B cell (primary cell): Measurements from ENCODE around the gene FMO2. TPM values are rescaled to one million over a fixed set of nuclear protein-coding genes. Genes with fewer than 3 reads are reported as not detected.

Source experiments
- ATAC-seq: fragments of 200-7000 bp; cut with Tn5 transposase; one replicate; pipeline ENCODE4 v1.10.0; 2021; ENCODE audit warnings: low read depth, mild to moderate bottlenecking, moderate number of reproducible peaks, moderate library complexity
- CTCF ChIA-PET: fragments of 350-600 bp; sonication (Branson Sonifier 250); formaldehyde crosslinking; loops from one replicate; lab custom pipeline; 2021; ENCODE audit warnings: antibody characterized with exemption, inconsistent platforms; lab: Charles Lee
- POLR2A ChIA-PET: fragments of 350-600 bp; sonication (Branson Sonifier 250); formaldehyde crosslinking; loops from one replicate; lab custom pipeline; 2021; ENCODE audit warnings: antibody characterized with exemption; lab: Charles Lee
- DNase-seq: peaks from one replicate; pipeline ENCODE4 v3.0.0; 2013
- H2AFZ ChIP-seq: 2 replicates; pipeline ENCODE4 v1.6.1; 2012; ENCODE audit warnings: mild to moderate bottlenecking, low read depth, low read length; ENCODE audit not compliant: insufficient read depth, poor library complexity, severe bottlenecking
- H3K27ac ChIP-seq, 2 donors: 1 replicate in 1 of 2; 2 replicates in 1 of 2; pipeline ENCODE4 v1.5.1; 2012 to 2013; ENCODE audit warnings: low read length in 2 of 2, mild to moderate bottlenecking in 2 of 2, moderate library complexity in 1 of 2
- H3K27me3 ChIP-seq, 4 experiments: fragments of 200-600 bp in 1 of 4; sonication (generic) in 1 of 4; replicated peaks in 1 of 4; 1 replicate in 2 of 4; 2 replicates in 2 of 4; pipeline versions ENCODE4 v1.6.1 to v1.7.0; 2013 to 2016; ENCODE audit warnings: low read length in 3 of 4, mild to moderate bottlenecking in 2 of 4, mixed read lengths in 1 of 4, moderate library complexity in 1 of 4; ENCODE audit not compliant: insufficient read depth in 4 of 4, control insufficient read depth in 3 of 4; ENCODE audit errors: control extremely low read depth in 1 of 4
- H3K36me3 ChIP-seq, 2 experiments: replicated peaks in 1 of 2; 1 replicate in 1 of 2; 2 replicates in 1 of 2; pipeline versions ENCODE4 v1.6.1 to v1.7.1; 2013; ENCODE audit warnings: low read length in 1 of 2; ENCODE audit not compliant: insufficient read depth in 2 of 2, control insufficient read depth in 1 of 2; ENCODE audit errors: control extremely low read depth in 1 of 2, extremely low read depth in 1 of 2
- H3K4me1 ChIP-seq, 2 donors: fragments of 200-600 bp in 1 of 2; sonication (generic) in 1 of 2; 1 replicate in 1 of 2; 2 replicates in 1 of 2; pipeline versions ENCODE4 v1.5.1 to v1.6.1; 2013 to 2017; ENCODE audit warnings: low read length in 2 of 2; ENCODE audit not compliant: control insufficient read depth in 2 of 2, insufficient read depth in 2 of 2
- H3K4me2 ChIP-seq: replicated peaks from 2 replicates; pipeline ENCODE3; 2012; ENCODE audit warnings: mild to moderate bottlenecking, low read depth, low read length; ENCODE audit not compliant: poor library complexity, severe bottlenecking
- H3K4me3 ChIP-seq, 5 experiments: fragments of 200-600 bp in 1 of 5; sonication (generic) in 1 of 5; 1 replicate in 3 of 5; 2 replicates in 2 of 5; pipeline versions ENCODE4 v1.5.1 to v1.7.0; 2011 to 2016; ENCODE audit warnings: low read length in 4 of 5, mild to moderate bottlenecking in 4 of 5, low read depth in 2 of 5, control low read depth in 1 of 5, moderate library complexity in 1 of 5; ENCODE audit not compliant: insufficient read depth in 1 of 5; ENCODE audit errors: control extremely low read depth in 1 of 5, extremely low read depth in 1 of 5
- H3K79me2 ChIP-seq: fragments of 200-600 bp; sonication (generic); one replicate; pipeline ENCODE4 v1.6.0; 2016; ENCODE audit warnings: low read length; ENCODE audit not compliant: control insufficient read depth, insufficient read depth
- H3K9ac ChIP-seq: fragments of 200-600 bp; sonication (generic); 2 replicates; pipeline ENCODE4 v1.6.1; 2017; ENCODE audit warnings: mild to moderate bottlenecking, low read length, moderate library complexity
- H3K9me3 ChIP-seq, 3 donors: one replicate each; pipeline versions ENCODE4 v1.6.1 to v1.7.1; 2013; ENCODE audit warnings: low read length in 2 of 3; ENCODE audit not compliant: control insufficient read depth in 2 of 3, insufficient read depth in 1 of 3; ENCODE audit errors: control extremely low read depth in 1 of 3
- H4K20me1 ChIP-seq: 2 replicates; pipeline ENCODE4 v1.6.0; 2012; ENCODE audit warnings: mild to moderate bottlenecking, low read length; ENCODE audit not compliant: insufficient read depth, control insufficient read depth, poor library complexity, severe bottlenecking
- H3K27ac Mint-ChIP-seq: one replicate; pipeline ENCODE4 v1.8.0; 2021; ENCODE audit warnings: mixed read lengths
- H3K27me3 Mint-ChIP-seq: one replicate; pipeline ENCODE4 v1.8.0; 2021; ENCODE audit warnings: mixed read lengths
- H3K4me1 Mint-ChIP-seq: one replicate; pipeline ENCODE4 v1.8.0; 2021; ENCODE audit warnings: mixed read lengths
- H3K4me3 Mint-ChIP-seq: one replicate; pipeline ENCODE4 v1.8.0; 2021; ENCODE audit warnings: mixed read lengths
- H3K9me3 Mint-ChIP-seq: one replicate; pipeline ENCODE4 v1.8.0; 2022; ENCODE audit warnings: mixed read lengths; ENCODE audit not compliant: insufficient read depth
- EZH2 ChIP-seq: IDR thresholded peaks from 2 replicates; pipeline ENCODE4 v1.6.1; 2012; ENCODE audit warnings: borderline replicate concordance, low read depth, mild to moderate bottlenecking, moderate library complexity, low read length; ENCODE audit not compliant: insufficient read depth, poor library complexity, severe bottlenecking
- WGBS: methylation state at CpG from one replicate; pipeline ENCODE4 v1.1.5; 2013; ENCODE audit warnings: missing lambda C conversion rate; ENCODE audit not compliant: insufficient coverage; 5-methylcytosine and 5-hydroxymethylcytosine counted together
- intact Hi-C: fragments of 100-400 bp; cut with micrococcal nuclease; formaldehyde crosslinking; loops from one replicate; pipeline ENCODE4 v1.10.0; 2022
- polyA plus RNA-seq: library from polyadenylated mRNA; depleted of rRNA; stranded (reverse); fragments of >200 nt; gene quantifications from 2 replicates; pipeline ENCODE4 v1.2.3, GENCODE V29; 2012
- total RNA-seq, 2 donors: library from RNA; stranded (reverse); fragments of 120-200 nt in 1 of 2; gene quantifications; 1 replicate in 1 of 2; 2 replicates in 1 of 2; pipeline versions ENCODE4 v1.2.3 to v1.2.4, GENCODE V29; 2013 to 2022
- TF ChIP-seq, protein P1 (sequence below): fragments of 200-600 bp; IDR thresholded peaks from one replicate; pipeline ENCODE4 v1.8.0; 2022; ENCODE audit warnings: antibody characterized with exemption, mild to moderate bottlenecking

Gene FMO2
- total and polyA plus RNA-seq, 2 donors (not counting 1 experiment from before 2014, with no cell fraction given): not detected

DNA sequence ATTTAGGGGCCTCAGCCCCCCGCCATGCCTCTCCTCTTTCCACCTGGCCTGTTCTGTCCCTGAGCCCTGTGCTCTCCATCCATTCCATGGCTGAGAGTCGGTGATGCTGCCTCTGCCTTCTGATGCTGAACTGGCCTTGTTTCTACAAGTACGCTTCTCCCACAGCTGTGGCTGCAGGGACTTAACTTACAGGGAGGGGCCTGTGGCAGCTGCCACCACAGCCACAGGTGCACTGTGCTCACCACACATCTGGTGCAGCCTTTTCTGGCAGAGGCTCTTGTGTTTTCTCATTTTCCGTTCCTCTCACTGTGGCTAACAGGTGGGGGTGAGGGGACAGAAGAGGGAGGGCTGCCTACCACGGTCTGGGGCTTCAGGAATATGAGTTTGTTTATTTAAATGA, 67.4 kb downstream of the FMO2 start:
- Histone ChIP-seq H3K4me3 (no peak overlapping the region), H3K36me3 (no peaks in the 10 kb centered on the region), H2AFZ (peak overlapping the region; percentile 36), H3K27me3 (peaks cover 0 to 10% (median 3%) of the 10 kb centered on the region in 4 experiments), H3K79me2 (no peaks in the 10 kb centered on the region), H3K9me3 (no peaks in the 10 kb centered on the region), H4K20me1 (no peaks in the 10 kb centered on the region), H3K4me2 (peak overlapping the region; percentile 72), H3K9ac (no peak overlapping the region), H3K27ac (peak overlapping the region; percentile 28 to 36), H3K4me1 (peaks cover 14 to 19% of the 10 kb centered on the region in 2 donors)
- ChIA-PET CTCF (no interaction called here), POLR2A (no interaction called here)
- Mint-ChIP-seq H3K4me3 (peak overlapping the region; percentile 87), H3K9me3 (no peaks in the 10 kb centered on the region), H3K27ac (peak overlapping the region; percentile 82), H3K27me3 (peaks cover 29% of the 10 kb centered on the region), H3K4me1 (peaks cover 22% of the 10 kb centered on the region)
- intact Hi-C loops: no loop called here
- ATAC-seq (peak; percentile 58), DNase-seq (peak; percentile 54)
- 40% methylated on average over 3 of the region's 5 CpGs for WGBS
- no peak for TF ChIP-seq EZH2
- TF ChIP-seq, protein P1, sequence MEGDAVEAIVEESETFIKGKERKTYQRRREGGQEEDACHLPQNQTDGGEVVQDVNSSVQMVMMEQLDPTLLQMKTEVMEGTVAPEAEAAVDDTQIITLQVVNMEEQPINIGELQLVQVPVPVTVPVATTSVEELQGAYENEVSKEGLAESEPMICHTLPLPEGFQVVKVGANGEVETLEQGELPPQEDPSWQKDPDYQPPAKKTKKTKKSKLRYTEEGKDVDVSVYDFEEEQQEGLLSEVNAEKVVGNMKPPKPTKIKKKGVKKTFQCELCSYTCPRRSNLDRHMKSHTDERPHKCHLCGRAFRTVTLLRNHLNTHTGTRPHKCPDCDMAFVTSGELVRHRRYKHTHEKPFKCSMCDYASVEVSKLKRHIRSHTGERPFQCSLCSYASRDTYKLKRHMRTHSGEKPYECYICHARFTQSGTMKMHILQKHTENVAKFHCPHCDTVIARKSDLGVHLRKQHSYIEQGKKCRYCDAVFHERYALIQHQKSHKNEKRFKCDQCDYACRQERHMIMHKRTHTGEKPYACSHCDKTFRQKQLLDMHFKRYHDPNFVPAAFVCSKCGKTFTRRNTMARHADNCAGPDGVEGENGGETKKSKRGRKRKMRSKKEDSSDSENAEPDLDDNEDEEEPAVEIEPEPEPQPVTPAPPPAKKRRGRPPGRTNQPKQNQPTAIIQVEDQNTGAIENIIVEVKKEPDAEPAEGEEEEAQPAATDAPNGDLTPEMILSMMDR: no peak

DNA sequence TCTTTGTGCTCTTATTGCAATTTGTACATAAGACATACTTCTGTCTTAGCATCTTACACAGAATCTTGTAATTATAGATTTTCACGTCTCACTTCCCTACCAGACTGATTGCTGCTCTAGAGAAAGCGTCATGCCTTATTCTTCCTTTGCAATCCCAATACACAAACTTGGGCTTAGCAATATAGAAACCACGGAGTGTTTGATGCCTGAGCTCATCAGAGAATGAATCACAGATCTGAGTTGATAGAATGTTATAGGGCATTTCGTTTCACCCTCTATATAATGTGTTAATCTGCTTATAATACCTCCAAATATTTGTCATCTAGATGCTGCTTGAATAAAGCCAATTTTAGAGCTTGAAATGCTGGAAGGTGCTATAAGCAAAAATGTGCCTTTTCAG, 69.8 kb downstream of the FMO2 start:
- POLR2A ChIA-PET: no interaction called here
- Mint-ChIP-seq H3K4me1 (peaks cover 22% of the 10 kb centered on the region), H3K27me3 (peaks cover 22% of the 10 kb centered on the region), H3K27ac (no peak overlapping the region), H3K9me3 (no peaks in the 10 kb centered on the region), H3K4me3 (no peak overlapping the region)
- no peak for DNase-seq
- Histone ChIP-seq H3K27ac (no peak overlapping the region), H3K4me2 (no peak overlapping the region), H3K9me3 (no peaks in the 10 kb centered on the region), H2AFZ (no peak overlapping the region), H3K27me3 (peaks cover 0 to 3% (median 3%) of the 10 kb centered on the region in 4 experiments), H3K4me1 (peaks cover 14 to 19% of the 10 kb centered on the region in 2 donors), H3K9ac (no peak overlapping the region), H3K36me3 (no peaks in the 10 kb centered on the region), H3K4me3 (no peak overlapping the region), H4K20me1 (no peaks in the 10 kb centered on the region), H3K79me2 (no peaks in the 10 kb centered on the region)
- intact Hi-C loops: no loop called here
- ATAC-seq: no peak
- CTCF ChIA-PET: interaction anchor here (1.8 kb wide), 1 partner anchor 9 kb away, joined by 8 read pairs; no protein-coding TSS in a partner anchor
- no CpG with 5 or more reads among the region's 4 CpGs for WGBS
- TF ChIP-seq EZH2: no peak
- TF ChIP-seq, protein P1: no peak
